HepG2 (cell line): Measurements from ENCODE around the gene WSB1. TPM values are rescaled to one million over a fixed set of nuclear protein-coding genes. Genes with fewer than 3 reads are reported as not detected.
A peak's percentile ranks its signal among the peaks of the same experiment; 100 is the strongest.

Source experiments
- ATAC-seq: fragments of 200-7000 bp; cut with Tn5 transposase; 3 replicates; pipeline ENCODE4 v1.9.1; 2020; ENCODE audit warnings: mild to moderate bottlenecking, moderate library complexity
- BruUV-seq: library from RNA; stranded (reverse); fragments of 400-500 nt; replicated peaks from 2 replicates; lab custom pipeline; 2021; lab: Mats Ljungman, UMichigan
- CTCF ChIA-PET: fragments of 300-600 bp; formaldehyde crosslinking; extraction: SDS; loops from one replicate; lab custom pipeline; 2021; ENCODE audit warnings: low total read pairs, inconsistent platforms, low intra/inter-chr PET ratio; lab: Yijun Ruan, JAX
- POLR2A ChIA-PET: fragments of 350-600 bp; sonication (Branson Sonifier 250); formaldehyde crosslinking; loops from one replicate; lab custom pipeline; 2020; ENCODE audit warnings: antibody characterized with exemption, inconsistent platforms; lab: Yijun Ruan, JAX
- DNase-seq: peaks from one replicate; pipeline ENCODE4 v3.0.0-alpha.2; 2015; ENCODE audit warnings: low spot score
- FAIRE-seq: peaks from 3 replicates; lab custom pipeline; 2011; peaks lifted over from hg19 to GRCh38; lab: Jason Lieb, UNC
- H2AFZ ChIP-seq: one replicate; pipeline ENCODE4 v1.6.1; 2011; ENCODE audit warnings: low read length, inconsistent platforms
- H3K27ac ChIP-seq: fragments of 300-600 bp; 3 replicates; pipeline ENCODE4 v1.8.0; 2011; ENCODE audit warnings: mixed run types, mild to moderate bottlenecking, mixed read lengths, low read length, inconsistent platforms; ENCODE audit not compliant: insufficient read depth; ENCODE audit errors: extremely low read length
- H3K27me3 ChIP-seq, 2 experiments: fragments of 200-600 bp in 1 of 2; 2 replicates in 1 of 2; 3 replicates in 1 of 2; pipeline versions ENCODE4 v1.6.0 to v1.8.0; 2011; ENCODE audit warnings: low read length in 2 of 2, mild to moderate bottlenecking in 2 of 2, moderate library complexity in 2 of 2, inconsistent platforms in 1 of 2; ENCODE audit not compliant: insufficient read depth in 2 of 2, control insufficient read depth in 1 of 2
- H3K36me3 ChIP-seq, 2 experiments: fragments of 200-600 bp in 1 of 2; replicated peaks in 1 of 2; 2 replicates in 1 of 2; 3 replicates in 1 of 2; pipeline versions ENCODE4 v1.5.1 to v1.8.0; 2011; ENCODE audit warnings: low read length in 2 of 2, inconsistent platforms in 1 of 2; ENCODE audit not compliant: insufficient read depth in 2 of 2, control insufficient read depth in 1 of 2
- H3K4me1 ChIP-seq: 2 replicates; pipeline ENCODE4 v1.5.1; 2012; ENCODE audit warnings: low read length, inconsistent platforms; ENCODE audit not compliant: insufficient read depth
- H3K4me2 ChIP-seq: 2 replicates; pipeline ENCODE4 v1.6.0; 2011; ENCODE audit warnings: low read depth, low read length, inconsistent platforms
- H3K4me3 ChIP-seq, 3 experiments: fragments of 200-600 bp in 1 of 3; sonication (generic), shearing (Covaris generic) in 1 of 3; replicated peaks in 1 of 3; 2 replicates each; pipeline ENCODE4 v1.5.1; 2011 to 2016; ENCODE audit warnings: low read length in 3 of 3, inconsistent platforms in 2 of 3, low read depth in 2 of 3, mild to moderate bottlenecking in 2 of 3, control low read depth in 1 of 3, mixed read lengths in 1 of 3; ENCODE audit not compliant: insufficient read depth in 1 of 3
- H3K79me2 ChIP-seq: one replicate; pipeline ENCODE4 v1.6.1; 2011; ENCODE audit warnings: low read length, inconsistent platforms; ENCODE audit not compliant: insufficient read depth
- H3K9ac ChIP-seq: 2 replicates; pipeline ENCODE4 v1.6.0; 2011; ENCODE audit warnings: mild to moderate bottlenecking, low read depth, low read length, inconsistent platforms; ENCODE audit not compliant: insufficient read depth
- H3K9me3 ChIP-seq: 2 replicates; pipeline ENCODE4 v1.5.1; 2012; ENCODE audit warnings: mild to moderate bottlenecking, low read length
- H4K20me1 ChIP-seq: 2 replicates; pipeline ENCODE4 v1.6.0; 2011; ENCODE audit warnings: inconsistent platforms, mild to moderate bottlenecking, low read length, moderate library complexity; ENCODE audit not compliant: insufficient read depth
- CEBPB ChIP-seq: IDR thresholded peaks from 2 replicates; pipeline ENCODE4 v1.6.1; 2011; ENCODE audit warnings: low read depth, low read length, improper control_type of control experiment, borderline replicate concordance
- HNF4G ChIP-seq, 2 experiments: sonication (generic) in 1 of 2; formaldehyde crosslinking in 1 of 2; IDR thresholded peaks; 2 replicates each; pipeline versions ENCODE4 v1.4.0 to v1.6.1; 2011 to 2020; ENCODE audit warnings: borderline replicate concordance in 2 of 2, low read depth in 2 of 2, mild to moderate bottlenecking in 2 of 2, low read length in 1 of 2, missing genetic modification reagents in 1 of 2, moderate library complexity in 1 of 2
- KDM6A ChIP-seq: IDR thresholded peaks from 2 replicates; pipeline ENCODE4 v1.6.1; 2016; ENCODE audit warnings: low read depth
- PPARG ChIP-seq: conservative IDR thresholded peaks from 2 replicates; pipeline ENCODE4 v1.6.1; 2016; ENCODE audit warnings: missing biosample characterization, missing genetic modification reagents
- SOX13 ChIP-seq, 3 experiments: fragments of 450-650 bp in 1 of 3; sonication (generic) in 1 of 3; formaldehyde crosslinking in 1 of 3; IDR thresholded peaks in 2 of 3; conservative IDR thresholded peaks in 1 of 3; 2 replicates each; pipeline versions ENCODE4 v1.5.0 to v1.6.1; 2016 to 2020; ENCODE audit warnings: antibody characterized with exemption in 1 of 3, mild to moderate bottlenecking in 1 of 3, missing compliant biosample characterization in 1 of 3, missing genetic modification reagents in 1 of 3, moderate library complexity in 1 of 3
- SSRP1 ChIP-seq: IDR thresholded peaks from 2 replicates; pipeline ENCODE4 v1.6.1; 2016; ENCODE audit warnings: control low read depth
- ZNF891 ChIP-seq: sonication (generic); formaldehyde crosslinking; IDR thresholded peaks from 2 replicates; pipeline ENCODE4 v1.5.0; 2020; ENCODE audit warnings: mild to moderate bottlenecking, missing genetic modification reagents
- WGBS: methylation state at CpG from one replicate; pipeline ENCODE4 v1.1.6; 2017; ENCODE audit warnings: low lambda C conversion rate; 5-methylcytosine and 5-hydroxymethylcytosine counted together
- in situ Hi-C: cut with HindIII; loops from 2 replicates; pipeline ENCODE4 v1.10.0; 2017; ENCODE audit warnings: low pct_unique_long_range_greater_than_20kb; ENCODE audit not compliant: extremely low pct_ligation_motif_present
- intact Hi-C: fragments of 100-400 bp; cut with micrococcal nuclease; formaldehyde crosslinking; loops from one replicate; pipeline ENCODE4 v1.10.0; 2022; ENCODE audit not compliant: unreplicated experiment
- polyA plus RNA-seq, 8 experiments: library from polyadenylated mRNA; depleted of rRNA in 3 of 8; stranded (reverse) in 7 of 8; unstranded in 1 of 8; fragments of >200 nt; fragmentation: Illumina TruSeq in 4 of 8; extraction: Trizol in 4 of 8; gene quantifications; 2 replicates each; pipeline versions ENCODE4 v1.2.1 to v1.2.3, GENCODE V29; 2011 to 2016; ENCODE audit warnings: low read depth in 4 of 8, missing spikeins in 1 of 8, mixed read lengths in 1 of 8; ENCODE audit not compliant: insufficient read depth in 1 of 8
- total RNA-seq, 5 experiments: library from RNA; depleted of rRNA; stranded (reverse); fragments of >200 nt; fragmentation: Illumina TruSeq; extraction: Trizol; gene quantifications; 2 replicates each; pipeline ENCODE4 v1.2.3, GENCODE V29; 2016; ENCODE audit warnings: low read depth in 1 of 5
- TF ChIP-seq, protein P1 (sequence below): sonication (generic); formaldehyde crosslinking; IDR thresholded peaks from 2 replicates; pipeline ENCODE4 v1.5.0; 2020; ENCODE audit warnings: missing genetic modification reagents, mild to moderate bottlenecking, borderline replicate concordance
- TF ChIP-seq, protein P2 (sequence below): sonication (generic); formaldehyde crosslinking; IDR thresholded peaks from 2 replicates; pipeline ENCODE4 v1.5.0; 2020; ENCODE audit warnings: missing genetic modification reagents
- TF ChIP-seq, protein P3 (sequence below): sonication (generic); formaldehyde crosslinking; IDR thresholded peaks from 2 replicates; pipeline ENCODE4 v1.5.0; 2020; ENCODE audit warnings: missing genetic modification reagents

Gene WSB1
- total and polyA plus RNA-seq, 2 of the 13 experiments (the other 11 are each of a cell fraction or from before 2014, with no cell fraction given), result 81.3 to 294 TPM

DNA sequence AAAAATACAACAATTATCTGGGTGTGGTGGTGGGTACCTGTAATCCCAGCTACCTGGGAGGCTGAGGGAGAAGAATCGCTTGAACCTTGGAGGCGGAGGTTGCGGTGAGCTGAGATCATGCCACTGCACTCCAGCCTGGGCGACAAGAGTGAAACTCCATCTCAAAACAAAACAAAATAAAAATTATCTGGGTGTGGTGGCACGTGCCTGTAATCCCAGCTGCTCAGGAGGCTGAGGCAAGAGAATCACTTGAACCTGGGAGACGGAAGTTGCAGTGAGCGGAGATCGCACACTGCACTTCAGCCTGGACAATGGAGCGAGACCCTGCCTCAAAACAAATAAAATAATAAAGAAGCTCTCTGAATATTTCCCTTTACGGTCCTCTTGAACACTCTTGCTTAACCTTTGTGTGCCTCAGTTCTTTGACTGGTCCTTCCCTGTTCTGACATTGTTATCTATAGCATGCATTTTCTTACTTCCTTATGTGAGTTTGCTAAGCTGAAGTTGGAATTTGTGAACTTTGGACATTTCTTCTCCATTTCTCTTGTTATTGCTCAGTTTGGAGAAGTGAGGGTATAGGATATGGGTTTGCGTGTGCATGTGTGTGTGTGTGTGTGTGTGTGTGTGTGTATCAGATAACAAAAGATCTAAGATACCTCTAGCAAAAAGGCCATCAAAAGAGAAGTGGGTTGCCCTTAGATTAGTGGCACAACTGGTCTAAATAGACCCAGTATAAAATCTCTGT, 29.7 kb upstream of the WSB1 start:
- ATAC-seq (no peak), FAIRE-seq (no peak), DNase-seq (peak; percentile 52)
- Histone ChIP-seq H3K9me3 (no peaks in the 10 kb centered on the region), H3K4me3 (no peak overlapping the region; a peak in 1 of 6 replicates), H3K36me3 (no peaks in the 10 kb centered on the region), H3K9ac (no peak overlapping the region), H3K4me2 (peak overlapping the region; percentile 35), H3K27me3 (peaks cover 0 to 2% of the 10 kb centered on the region in 2 experiments; a peak in 1 of 5 replicates), H3K27ac (no peak overlapping the region), H4K20me1 (no peaks in the 10 kb centered on the region), H3K4me1 (peaks cover 64% of the 10 kb centered on the region), H2AFZ (no peak overlapping the region), H3K79me2 (no peaks in the 10 kb centered on the region)
- CTCF ChIA-PET, result no interaction called here
- TF ChIP-seq SOX13 (IDR thresholded peaks at IDR 0.05), result no peak
- peak in 1 of 2 experiments; percentile 11; a peak in 1 of 4 replicates for TF ChIP-seq SOX13 (CRISPR knock-in tag; conservative IDR thresholded peaks at IDR 0.05 in 1 of 2, IDR thresholded peaks at IDR 0.05 in 1 of 2)
- TF ChIP-seq, protein P1, sequence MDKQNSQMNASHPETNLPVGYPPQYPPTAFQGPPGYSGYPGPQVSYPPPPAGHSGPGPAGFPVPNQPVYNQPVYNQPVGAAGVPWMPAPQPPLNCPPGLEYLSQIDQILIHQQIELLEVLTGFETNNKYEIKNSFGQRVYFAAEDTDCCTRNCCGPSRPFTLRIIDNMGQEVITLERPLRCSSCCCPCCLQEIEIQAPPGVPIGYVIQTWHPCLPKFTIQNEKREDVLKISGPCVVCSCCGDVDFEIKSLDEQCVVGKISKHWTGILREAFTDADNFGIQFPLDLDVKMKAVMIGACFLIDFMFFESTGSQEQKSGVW (CRISPR knock-in tag), result no peak
- WGBS, result 66% methylated on average over 11 of the region's 11 CpGs
- BruUV-seq, result no TSS peak
- POLR2A ChIA-PET, result interaction anchor here (1.5 to 3.0 kb wide), 3 partner anchors 8 to 50 kb away, joined by 4 to 20 read pairs (median 4); partner anchors contain the start of gene WSB1
- intact Hi-C loops, result no loop called here
- in situ Hi-C loops, result no loop called here

DNA sequence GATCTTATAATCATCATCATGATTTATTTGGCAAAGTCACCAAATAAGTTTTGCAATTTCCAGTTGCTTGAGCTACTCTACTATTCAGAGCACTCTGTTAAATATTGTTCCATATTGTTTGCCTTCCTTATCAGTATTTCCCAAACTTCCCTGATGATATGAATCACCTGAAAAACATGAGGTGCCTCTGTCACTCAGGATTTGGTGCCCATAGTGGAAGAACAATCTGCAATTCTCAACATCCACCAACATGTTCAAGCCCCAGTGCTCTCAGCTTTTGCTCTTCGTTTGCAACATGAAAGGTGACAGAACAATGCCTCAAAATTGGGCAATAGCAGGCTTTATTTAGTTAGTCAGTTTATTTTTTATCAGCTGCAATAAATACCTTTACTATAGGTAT, 28.6 kb upstream of the WSB1 start:
- H3K4me2 ChIP-seq, result no peak overlapping the region
- peak; percentile 88 for DNase-seq
- no TSS peak for BruUV-seq
- no peak overlapping the region for H3K9ac ChIP-seq
- H3K27ac ChIP-seq, result no peak overlapping the region
- H3K36me3 ChIP-seq, result no peaks in the 10 kb centered on the region
- peak; percentile 78 for FAIRE-seq
- H2AFZ ChIP-seq, result no peak overlapping the region
- in situ Hi-C loops, result no loop called here
- H3K27me3 ChIP-seq, result no peaks in the 10 kb centered on the region
- H3K4me1 ChIP-seq, result peaks cover 63% of the 10 kb centered on the region
- 0% methylated on average over 1 of the region's 1 CpG for WGBS
- H3K4me3 ChIP-seq, result no peak overlapping the region
- no peaks in the 10 kb centered on the region for H3K79me2 ChIP-seq
- ATAC-seq, result peak; percentile 73
- no peaks in the 10 kb centered on the region for H3K9me3 ChIP-seq
- POLR2A ChIA-PET, result interaction anchor here (1.5 to 3.0 kb wide), 3 partner anchors 9 to 49 kb away, joined by 4 to 20 read pairs (median 4); partner anchors contain the start of gene WSB1
- intact Hi-C loops, result loop anchor here (1.0 kb wide), 1 partner anchor 18 kb away; no protein-coding TSS in a partner anchor
- CTCF ChIA-PET, result no interaction called here
- no peaks in the 10 kb centered on the region for H4K20me1 ChIP-seq
- TF ChIP-seq ZNF891 (CRISPR knock-in tag) (no peak), HNF4G (IDR thresholded peaks at IDR 0.05; ENCODE audit: borderline replicate concordance, low read depth, low read length) (no peak), HNF4G (CRISPR knock-in tag; IDR thresholded peaks at IDR 0.05; ENCODE audit: borderline replicate concordance, low read depth) (no peak), SSRP1 (CRISPR knock-in tag) (no peak), CEBPB (peak; percentile 72; the same call in 1 of the 2 replicates), KDM6A (no peak), PPARG (CRISPR knock-in tag) (0 out of 2 replicates have a peak, but pooled peaks have one; percentile 9)
- TF ChIP-seq, protein P2, sequence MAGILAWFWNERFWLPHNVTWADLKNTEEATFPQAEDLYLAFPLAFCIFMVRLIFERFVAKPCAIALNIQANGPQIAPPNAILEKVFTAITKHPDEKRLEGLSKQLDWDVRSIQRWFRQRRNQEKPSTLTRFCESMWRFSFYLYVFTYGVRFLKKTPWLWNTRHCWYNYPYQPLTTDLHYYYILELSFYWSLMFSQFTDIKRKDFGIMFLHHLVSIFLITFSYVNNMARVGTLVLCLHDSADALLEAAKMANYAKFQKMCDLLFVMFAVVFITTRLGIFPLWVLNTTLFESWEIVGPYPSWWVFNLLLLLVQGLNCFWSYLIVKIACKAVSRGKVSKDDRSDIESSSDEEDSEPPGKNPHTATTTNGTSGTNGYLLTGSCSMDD (CRISPR knock-in tag), result no peak
- TF ChIP-seq, protein P3, sequence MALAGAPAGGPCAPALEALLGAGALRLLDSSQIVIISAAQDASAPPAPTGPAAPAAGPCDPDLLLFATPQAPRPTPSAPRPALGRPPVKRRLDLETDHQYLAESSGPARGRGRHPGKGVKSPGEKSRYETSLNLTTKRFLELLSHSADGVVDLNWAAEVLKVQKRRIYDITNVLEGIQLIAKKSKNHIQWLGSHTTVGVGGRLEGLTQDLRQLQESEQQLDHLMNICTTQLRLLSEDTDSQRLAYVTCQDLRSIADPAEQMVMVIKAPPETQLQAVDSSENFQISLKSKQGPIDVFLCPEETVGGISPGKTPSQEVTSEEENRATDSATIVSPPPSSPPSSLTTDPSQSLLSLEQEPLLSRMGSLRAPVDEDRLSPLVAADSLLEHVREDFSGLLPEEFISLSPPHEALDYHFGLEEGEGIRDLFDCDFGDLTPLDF (CRISPR knock-in tag), result no peak
